ENCODE measurements around the gene ARHGAP9.
"Not testable (repeated sequence)": the region's sequence is repeated elsewhere in the genome, so short reads cannot be mapped to it uniquely, and the experiment has no call there.

Gene ARHGAP9

GRCh38 chr12:57479376-57480115, at the start of gene ARHGAP9:
ARHGAP9 (minus strand) TSS chr12:57479866; CDS start chr12:57479406, 460 bp downstream.
- no peak for DNase-seq

- DNase-seq = no peak
Observed at GRCh38 chr12:57528831-57529555, 49.3 kb upstream of the ARHGAP9 start.

GRCh38 chr12:57528176-57528575, 48.5 kb upstream of the ARHGAP9 start:
- no peak for DNase-seq

- DNase-seq = no peak
Observed at GRCh38 chr12:57527184-57527583, 47.5 kb upstream of the ARHGAP9 start.

- DNase-seq = no peak
Observed at GRCh38 chr12:57526477-57527126, 46.9 kb upstream of the ARHGAP9 start.

GRCh38 chr12:57525615-57526383, 46.1 kb upstream of the ARHGAP9 start:
- DNase-seq = no peak

GRCh38 chr12:57524814-57525614, 45.3 kb upstream of the ARHGAP9 start:
- DNase-seq = no peak

GRCh38 chr12:57523706-57524614, 44.3 kb upstream of the ARHGAP9 start:
- DNase-seq = no peak

GRCh38 chr12:57522887-57523705, 43.4 kb upstream of the ARHGAP9 start:
- peak; percentile 54 for DNase-seq

GRCh38 chr12:57522011-57522886, 42.6 kb upstream of the ARHGAP9 start, which contains the start of gene MBD6:
MBD6 (plus strand) TSS chr12:57522824; CDS start chr12:57524304, 1,480 bp downstream.
- DNase-seq = peak; percentile 91

- DNase-seq = peak; percentile 32
Observed at GRCh38 chr12:57521525-57522010, 41.9 kb upstream of the ARHGAP9 start.

- DNase-seq = peak; percentile 99
Observed at GRCh38 chr12:57520053-57520818, 40.6 kb upstream of the ARHGAP9 start, which contains the start of gene DDIT3. DDIT3 (minus strand) TSS chr12:57520514; CDS start chr12:57517406, 3,108 bp downstream.

- DNase-seq = peak; percentile 43
Observed at GRCh38 chr12:57519796-57520052, 40.1 kb upstream of the ARHGAP9 start.

- DNase-seq = peak; percentile 30
Observed at GRCh38 chr12:57518920-57519795, 39.5 kb upstream of the ARHGAP9 start.

- no peak for DNase-seq
Observed at GRCh38 chr12:57518176-57518919, 38.7 kb upstream of the ARHGAP9 start.

- DNase-seq = not testable (repeated sequence)
Observed at GRCh38 chr12:57517718-57518117, 38.1 kb upstream of the ARHGAP9 start.
